Activated CD8-positive, alpha-beta memory T cell treated with anti-CD3 and anti-CD28 coated beads for 48 hours (primary cell): Measurements from ENCODE around the gene SLC24A3.

ENCODE experiments used
- DNase-seq, 3 experiments: peaks; one replicate each; pipeline ENCODE4 v3.0.0-alpha.2; 2020; ENCODE audit warnings: low read depth in 2 of 3, low spot score in 2 of 3

SLC24A3 gene

DNA sequence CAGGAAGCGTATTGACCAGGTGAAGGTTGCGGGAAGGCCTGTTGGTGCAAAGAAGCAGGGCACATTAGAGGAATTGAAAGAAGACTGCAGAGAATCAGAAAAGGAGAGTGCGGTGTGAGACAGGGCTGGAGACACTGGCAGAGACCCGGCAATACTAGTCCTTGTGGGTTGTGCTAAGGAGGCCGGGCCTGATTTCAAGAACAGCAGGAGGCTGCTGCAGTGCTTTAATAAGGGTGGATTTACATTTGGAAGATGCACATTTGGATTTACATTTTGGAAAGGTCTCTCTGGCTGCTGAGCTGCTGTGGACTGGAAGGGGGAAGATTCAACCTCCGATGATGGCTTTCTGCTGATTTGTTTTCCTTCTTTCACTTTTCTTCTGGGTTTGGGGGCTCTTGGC, 167.8 kb downstream of the SLC24A3 start:
- no peak for DNase-seq

- DNase-seq: no peak
Observed at GRCh38 chr20:19381947-19382346, 169.5 kb downstream of the SLC24A3 start.

DNA sequence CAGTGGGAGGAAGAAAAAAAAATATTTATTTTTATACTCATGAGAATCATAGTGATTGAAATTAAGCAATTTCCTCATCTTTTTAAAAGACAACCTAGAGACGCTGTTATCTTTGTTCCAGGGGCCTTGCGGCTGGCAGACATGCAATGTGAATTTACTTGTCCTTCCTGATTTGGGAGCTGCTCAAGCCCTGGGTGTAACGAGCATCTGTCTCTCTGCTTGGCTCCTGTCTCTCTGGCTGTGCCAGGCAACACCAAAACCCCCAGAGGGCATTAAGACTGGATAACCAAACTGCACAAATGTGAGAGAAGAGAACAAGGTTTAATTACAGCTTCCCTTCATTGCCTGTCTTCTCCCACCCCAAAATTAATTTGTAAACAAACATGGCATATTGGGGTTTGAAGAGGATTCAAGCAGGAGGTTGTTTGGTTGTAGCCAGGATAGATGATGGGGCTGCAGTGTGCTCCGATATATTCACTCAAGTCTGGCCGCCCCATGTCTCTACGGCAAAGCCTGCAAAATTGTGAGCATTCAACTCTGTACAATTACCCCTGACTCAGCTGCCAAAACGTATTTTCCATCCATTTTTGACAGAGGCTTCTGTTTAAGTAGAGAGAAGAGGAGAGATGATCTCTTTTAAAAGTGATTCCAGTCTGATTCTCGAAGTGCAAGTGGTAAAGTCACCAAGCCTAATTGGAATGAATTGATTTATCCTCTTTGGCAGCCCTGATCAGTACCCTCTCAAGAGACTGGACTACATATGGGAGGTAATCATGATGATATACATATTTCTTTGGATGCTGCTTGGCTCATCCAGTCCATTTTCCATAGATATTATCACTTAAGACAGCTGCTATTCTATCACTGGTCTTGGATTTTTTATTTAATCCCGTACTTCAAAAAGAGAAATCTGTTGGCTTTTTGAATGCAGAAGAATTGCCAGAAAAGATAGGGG, 170.2 kb downstream of the SLC24A3 start:
- no peak for DNase-seq

- DNase-seq: no peak
Observed at GRCh38 chr20:19384940-19385339, 172.5 kb downstream of the SLC24A3 start.

DNA sequence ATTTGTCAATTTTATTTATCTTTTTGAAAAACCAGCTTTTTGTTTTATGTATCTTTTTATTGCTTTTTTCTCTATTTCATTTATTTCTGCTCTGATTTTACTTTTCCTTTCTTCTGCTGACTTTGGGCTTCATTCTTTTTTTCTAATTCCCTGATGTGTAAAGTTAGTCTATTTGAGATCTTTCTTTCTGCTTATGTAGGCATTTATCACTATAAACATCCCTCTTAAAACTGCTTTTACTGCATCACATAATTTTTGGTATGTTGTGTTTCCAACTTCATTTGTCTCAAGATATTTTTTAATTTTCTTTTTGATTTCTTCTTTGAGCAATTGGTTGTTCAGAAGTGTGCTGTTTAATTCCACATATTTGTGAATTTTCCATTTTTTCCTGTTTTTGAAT, 174.8 kb downstream of the SLC24A3 start:
- DNase-seq: no peak

- no peak for DNase-seq
Observed at GRCh38 chr20:19392344-19393130, 180.1 kb downstream of the SLC24A3 start.

DNA sequence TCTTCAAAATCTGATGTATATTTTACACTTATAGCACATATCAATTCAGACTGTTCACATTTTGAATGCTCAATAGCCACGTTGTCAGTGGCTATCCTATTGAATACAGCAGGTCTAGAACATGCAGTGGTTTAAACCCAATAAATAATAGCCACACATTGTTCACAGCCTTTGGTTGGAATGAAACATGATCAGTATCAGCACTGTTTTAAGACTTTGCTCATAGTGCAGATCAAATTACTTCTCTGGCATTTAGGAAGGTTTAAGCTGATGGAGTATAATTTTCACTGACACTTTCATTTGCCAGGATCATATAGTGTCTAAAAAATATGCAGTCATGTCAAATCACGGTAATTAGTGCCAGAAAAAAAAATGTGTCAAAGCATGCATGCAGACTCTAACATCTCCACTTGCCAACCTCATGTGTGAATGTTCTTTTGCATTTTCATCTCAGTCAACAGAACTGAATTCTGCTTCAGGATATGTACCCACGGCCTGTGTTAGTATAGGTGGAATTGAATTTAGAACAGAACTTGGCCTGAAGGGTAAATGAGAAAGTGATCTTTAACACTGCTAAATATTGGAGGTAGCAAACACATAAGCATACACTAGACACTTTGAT, 184.1 kb downstream of the SLC24A3 start:
- no peak for DNase-seq

DNA sequence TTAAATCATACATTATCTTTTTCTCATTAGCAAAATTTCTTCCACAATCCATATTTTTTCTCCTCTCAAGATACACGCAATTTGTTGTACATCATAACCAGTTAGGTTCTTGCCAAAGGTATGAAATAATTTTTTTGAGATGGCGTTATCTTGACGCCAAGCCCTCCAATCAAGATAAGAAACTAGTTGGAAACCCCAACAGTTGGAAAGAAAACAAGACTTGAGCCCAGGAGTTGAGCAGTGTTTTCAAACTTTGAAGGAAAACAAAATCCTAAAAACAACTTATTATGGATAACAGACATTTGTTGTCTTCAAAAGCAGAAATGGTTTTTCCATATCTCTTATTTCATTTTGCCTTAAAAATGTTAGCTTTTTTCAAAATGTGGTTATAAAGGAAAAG, 184.8 kb downstream of the SLC24A3 start:
- no peak for DNase-seq

GRCh38 chr20:19397666-19398065, 185.2 kb downstream of the SLC24A3 start:
- DNase-seq: no peak

GRCh38 chr20:19401096-19401495, 188.7 kb downstream of the SLC24A3 start:
- no peak for DNase-seq

- DNase-seq: no peak
Observed at GRCh38 chr20:19403549-19403948, 191.1 kb downstream of the SLC24A3 start.

DNA sequence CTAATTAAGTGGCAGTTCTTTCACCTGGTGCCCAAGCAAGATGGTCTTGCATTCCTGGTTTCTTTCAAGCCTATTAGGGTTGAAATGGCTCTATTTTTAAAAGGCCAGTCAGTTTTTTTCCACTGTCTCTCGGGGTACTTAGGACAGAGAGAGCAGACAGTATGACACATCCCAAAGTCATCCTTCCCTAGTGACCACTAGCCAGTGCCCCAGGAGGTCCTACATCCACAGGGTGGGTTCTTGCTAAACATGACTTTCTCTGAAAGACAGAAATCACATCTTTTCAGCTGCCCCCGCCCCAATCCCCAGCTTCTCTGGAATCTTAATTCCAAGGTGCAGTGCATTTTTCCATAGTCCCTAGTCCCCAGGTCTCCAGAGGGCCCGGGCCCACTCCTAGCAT, 192.4 kb downstream of the SLC24A3 start:
- DNase-seq: no peak

DNA sequence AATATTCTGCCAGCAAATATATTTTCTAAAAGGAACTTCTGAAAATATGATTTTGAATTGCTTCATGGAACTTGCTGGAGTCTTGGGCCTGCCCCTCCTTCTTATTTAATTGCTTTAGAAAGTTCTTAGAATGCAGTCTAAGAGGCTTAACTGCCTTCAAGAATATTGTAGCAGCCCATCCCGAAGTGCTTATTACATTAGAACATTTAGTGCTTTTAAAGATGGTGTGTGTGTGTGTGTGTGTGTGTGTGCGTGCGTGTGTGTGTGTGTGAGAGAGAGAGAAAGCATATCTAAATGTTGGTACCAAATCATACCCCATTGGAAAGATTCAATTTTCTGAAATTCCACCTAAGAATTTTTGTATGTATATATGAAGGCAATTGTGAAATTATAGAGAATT, 193.5 kb downstream of the SLC24A3 start:
- no peak for DNase-seq

- DNase-seq: no peak
Observed at GRCh38 chr20:19406381-19406780, 193.9 kb downstream of the SLC24A3 start.

DNA sequence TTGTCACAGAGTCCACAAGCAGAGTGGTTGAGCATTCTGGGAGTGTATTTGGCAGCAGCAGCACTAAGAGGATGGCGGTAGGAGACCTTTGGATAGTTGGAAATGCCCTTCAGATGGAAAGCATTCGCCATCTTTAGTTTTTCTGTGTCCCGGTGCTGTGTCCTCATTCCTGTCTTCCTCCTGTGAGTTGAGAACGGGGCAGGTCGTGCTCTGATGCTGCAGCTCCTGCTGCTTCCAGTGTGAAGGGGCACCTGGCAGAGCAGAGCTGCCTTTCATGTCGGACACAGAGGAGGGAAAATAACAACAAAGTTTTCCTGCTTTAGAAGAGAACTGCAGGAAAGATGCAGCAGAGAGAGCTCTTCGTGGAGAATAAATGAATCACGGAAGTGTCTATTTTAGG, 194.8 kb downstream of the SLC24A3 start:
- DNase-seq: no peak

GRCh38 chr20:19407736-19408135, 195.3 kb downstream of the SLC24A3 start:
- no peak for DNase-seq

DNA sequence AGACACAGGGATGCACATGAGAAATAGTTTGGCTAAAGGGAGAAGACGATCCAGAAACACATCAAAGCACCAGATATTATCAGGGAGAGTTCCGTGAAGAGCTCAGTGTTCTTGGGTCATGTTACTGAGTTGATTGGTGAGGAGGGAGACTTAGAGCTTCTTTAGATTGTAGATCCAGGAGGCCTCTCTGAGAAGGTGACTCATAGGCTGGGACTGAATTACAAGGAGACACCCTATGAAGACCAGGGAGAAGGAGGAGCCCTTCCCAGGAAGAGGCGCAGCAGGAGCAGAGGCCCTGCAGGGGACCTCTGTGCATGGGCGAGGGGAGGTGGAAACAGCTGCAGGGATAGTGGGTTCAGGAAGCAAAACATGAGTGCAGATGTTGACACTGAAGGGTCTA, 196.5 kb downstream of the SLC24A3 start:
- no peak for DNase-seq

- DNase-seq: no peak
Observed at GRCh38 chr20:19411811-19412210, 199.4 kb downstream of the SLC24A3 start.

DNA sequence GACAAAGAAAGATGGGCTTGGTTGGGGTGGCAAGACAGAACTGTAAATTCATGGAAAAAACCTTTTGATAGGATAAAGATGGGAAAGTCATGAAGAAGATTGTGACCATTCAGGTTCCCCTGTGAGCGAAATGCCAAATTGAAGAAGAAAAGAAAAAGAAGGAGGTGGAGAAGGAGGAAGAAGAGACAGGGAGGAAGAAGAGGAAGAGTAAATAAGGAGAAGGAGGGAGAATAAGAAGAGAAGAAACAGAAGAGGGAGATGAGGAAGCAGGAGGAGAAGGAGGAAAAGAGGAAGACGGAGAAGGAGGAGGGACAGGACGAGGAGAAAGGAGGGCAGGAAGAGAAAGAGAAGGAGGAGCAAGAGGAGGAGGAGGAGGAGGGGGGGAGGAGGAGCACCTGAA, 199.8 kb downstream of the SLC24A3 start:
- no peak for DNase-seq

DNA sequence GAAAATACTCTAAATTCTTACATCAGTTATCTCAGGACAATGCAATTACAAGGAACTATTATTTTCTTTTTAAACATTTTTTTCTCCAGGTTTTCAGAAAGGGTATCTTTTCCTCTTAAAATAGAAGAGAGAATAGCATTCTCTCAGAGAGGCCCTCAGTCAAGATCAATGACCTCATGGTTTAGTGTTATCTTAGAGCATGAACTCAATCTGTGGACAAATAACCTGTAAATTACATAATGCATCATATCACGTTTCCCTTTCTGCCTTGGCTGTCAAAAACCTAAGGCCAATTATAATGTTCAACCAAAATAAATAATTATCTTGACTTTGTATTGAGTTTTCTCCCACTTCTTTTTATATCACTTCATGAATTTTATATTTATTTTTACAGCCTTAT, 202.2 kb downstream of the SLC24A3 start:
- DNase-seq: no peak

DNA sequence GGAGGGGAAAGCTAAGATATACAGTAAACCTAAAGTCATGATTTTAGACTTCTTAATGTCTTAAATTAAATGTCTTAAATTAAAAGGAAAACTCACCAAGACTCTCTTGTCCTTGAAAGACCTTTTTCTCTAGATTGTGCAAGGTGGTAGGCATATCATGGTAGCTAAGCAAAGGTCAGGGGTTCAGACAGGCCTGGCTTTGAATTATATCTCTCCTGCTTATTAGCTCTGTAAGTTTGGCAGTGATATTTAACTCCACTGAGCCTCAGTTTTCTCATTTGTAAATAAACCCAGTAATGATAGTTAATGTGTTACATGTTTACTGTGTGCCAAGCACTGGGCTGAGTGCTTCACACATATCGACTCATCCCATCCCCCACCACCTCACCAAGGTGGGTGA, 203.3 kb downstream of the SLC24A3 start:
- no peak for DNase-seq

GRCh38 chr20:19416627-19417026, 204.2 kb downstream of the SLC24A3 start:
- DNase-seq: no peak
